Progenitor cell of endocrine pancreas (in vitro differentiated cells): ENCODE results near the gene ARHGAP26. TPM values are rescaled to one million over a fixed set of nuclear protein-coding genes. Genes with fewer than 3 reads are reported as not detected.

Experiments
- DNase-seq: peaks from one replicate; pipeline ENCODE4 v3.0.0; 2021; ENCODE audit warnings: low spot score; ENCODE audit not compliant: unreplicated experiment
- H3K27ac Mint-ChIP-seq: 2 replicates; pipeline ENCODE4 v1.8.0; 2021; ENCODE audit warnings: mild to moderate bottlenecking, moderate library complexity, mixed read lengths
- H3K27me3 Mint-ChIP-seq: 2 replicates; pipeline ENCODE4 v1.8.0; 2021; ENCODE audit warnings: mixed read lengths
- H3K36me3 Mint-ChIP-seq: 2 replicates; pipeline ENCODE4 v1.8.0; 2022; ENCODE audit warnings: mixed read lengths; ENCODE audit not compliant: insufficient read depth
- H3K4me1 Mint-ChIP-seq: 2 replicates; pipeline ENCODE4 v1.8.0; 2021; ENCODE audit warnings: low read depth, mixed read lengths
- H3K4me3 Mint-ChIP-seq: 2 replicates; pipeline ENCODE4 v1.8.0; 2021; ENCODE audit warnings: low read depth, mild to moderate bottlenecking, moderate library complexity, mixed read lengths
- H3K9me3 Mint-ChIP-seq: 2 replicates; pipeline ENCODE4 v1.8.0; 2021; ENCODE audit warnings: low read depth, mixed read lengths
- CTCF ChIP-seq: fragments of 200-600 bp; sonication (generic); IDR thresholded peaks from one replicate; pipeline ENCODE4 v1.5.0; 2021; ENCODE audit warnings: antibody characterized with exemption, mild to moderate bottlenecking; ENCODE audit not compliant: unreplicated experiment
- total RNA-seq: library from RNA; stranded (reverse); gene quantifications from 2 replicates; pipeline ENCODE4 v1.2.1, GENCODE V29; 2021

ARHGAP26 gene
- total RNA-seq, 1 donor from 2014 or later: 21.3 TPM

GRCh38 chr5:143208365-143208641, 438.1 kb downstream of the ARHGAP26 start:
- peaks cover 3% of the 10 kb centered on the region for H3K36me3 Mint-ChIP-seq
- H3K4me1 Mint-ChIP-seq: peaks cover 17% of the 10 kb centered on the region
- H3K27ac Mint-ChIP-seq: no peak overlapping the region

GRCh38 chr5:143208781-143209510, 438.8 kb downstream of the ARHGAP26 start:
- Mint-ChIP-seq H3K36me3 (peaks cover 3% of the 10 kb centered on the region), H3K4me1 (peaks cover 17% of the 10 kb centered on the region), H3K27me3 (no peaks in the 10 kb centered on the region), H3K9me3 (no peaks in the 10 kb centered on the region), H3K27ac (no peak overlapping the region), H3K4me3 (no peak overlapping the region)
- TF ChIP-seq CTCF: no peak
- no peak for DNase-seq

More at GRCh38 chr5:143208365-143208641, 438.1 kb downstream of the ARHGAP26 start:
- no peak for DNase-seq
- H3K9me3 Mint-ChIP-seq: no peaks in the 10 kb centered on the region
- TF ChIP-seq CTCF: no peak
- no peaks in the 10 kb centered on the region for H3K27me3 Mint-ChIP-seq
- H3K4me3 Mint-ChIP-seq: no peak overlapping the region

DNA sequence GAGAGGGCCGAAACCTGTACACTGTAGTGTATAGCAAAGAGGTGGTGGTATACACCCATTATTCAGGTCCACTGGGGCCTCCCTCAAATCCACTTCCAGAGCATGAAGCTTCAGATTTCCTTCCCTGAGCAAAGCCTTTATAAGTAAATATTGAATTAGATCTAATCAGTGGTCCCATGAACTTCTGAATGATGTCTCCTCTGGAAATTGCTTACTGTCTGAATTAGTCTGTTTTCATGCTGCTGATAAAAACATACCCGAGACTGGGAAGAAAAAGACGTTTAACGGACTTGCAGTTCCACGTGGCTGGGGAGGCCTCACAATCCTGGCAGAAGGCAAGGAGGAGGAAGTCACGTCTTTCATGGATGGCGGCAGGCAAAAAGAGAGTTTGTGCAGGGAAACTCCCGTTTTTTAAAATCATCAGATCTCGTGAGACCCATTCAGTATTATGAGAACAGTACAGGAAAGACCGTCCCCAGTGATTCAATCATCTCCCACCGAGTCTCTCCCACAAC, 439.8 kb downstream of the ARHGAP26 start:
- no peak for TF ChIP-seq CTCF
- no peak overlapping the region for H3K27ac Mint-ChIP-seq
- peaks cover 17% of the 10 kb centered on the region for H3K4me1 Mint-ChIP-seq

DNA sequence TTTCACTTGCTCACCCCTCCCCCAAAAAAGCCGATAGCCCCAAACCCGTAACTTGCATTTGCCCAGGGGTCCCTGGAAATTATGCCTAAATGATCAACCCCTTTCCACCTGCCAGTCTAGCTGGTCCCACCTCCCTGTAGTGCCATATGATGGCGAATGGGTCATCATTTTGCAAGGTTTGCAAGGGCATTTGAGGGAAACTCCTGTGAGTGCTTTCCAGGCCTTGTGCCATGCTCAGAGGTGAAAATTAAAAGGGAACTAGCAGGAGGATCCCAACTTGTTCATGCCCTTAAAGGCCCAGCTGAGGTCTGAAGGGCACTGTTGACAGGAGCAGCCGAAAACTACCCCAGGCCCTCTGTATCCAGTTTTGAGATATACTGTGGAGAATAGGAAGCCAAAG, 440.4 kb downstream of the ARHGAP26 start:
- no peak overlapping the region for H3K4me3 Mint-ChIP-seq
- TF ChIP-seq CTCF: no peak
- H3K27me3 Mint-ChIP-seq: no peaks in the 10 kb centered on the region
- H3K36me3 Mint-ChIP-seq: peaks cover 3% of the 10 kb centered on the region
- no peaks in the 10 kb centered on the region for H3K9me3 Mint-ChIP-seq
- no peak for DNase-seq
- H3K4me1 Mint-ChIP-seq: peaks cover 17% of the 10 kb centered on the region
- no peak overlapping the region for H3K27ac Mint-ChIP-seq

More for the DNA sequence above, 439.8 kb downstream of the ARHGAP26 start:
- H3K36me3 Mint-ChIP-seq: peaks cover 3% of the 10 kb centered on the region
- H3K9me3 Mint-ChIP-seq: no peaks in the 10 kb centered on the region
- H3K4me3 Mint-ChIP-seq: no peak overlapping the region
- no peak for DNase-seq
- no peaks in the 10 kb centered on the region for H3K27me3 Mint-ChIP-seq

- H3K27ac Mint-ChIP-seq: no peak overlapping the region
- no peak overlapping the region for H3K4me3 Mint-ChIP-seq
- H3K36me3 Mint-ChIP-seq: peaks cover 3% of the 10 kb centered on the region
Measured at GRCh38 chr5:143212261-143212660, 442.1 kb downstream of the ARHGAP26 start.

More at GRCh38 chr5:143212261-143212660, 442.1 kb downstream of the ARHGAP26 start:
- TF ChIP-seq CTCF: no peak
- peaks cover 12% of the 10 kb centered on the region for H3K4me1 Mint-ChIP-seq
- no peaks in the 10 kb centered on the region for H3K9me3 Mint-ChIP-seq
- no peaks in the 10 kb centered on the region for H3K27me3 Mint-ChIP-seq
- no peak for DNase-seq
